MM.1S (cell line): ENCODE results near the gene CD84.

Experiments used
- DNase-seq: peaks from one replicate; pipeline ENCODE4 v3.0.0-alpha.2; 2015
- H2AFZ ChIP-seq: fragments of 300-600 bp; sonication (generic); 2 replicates; pipeline ENCODE4 v1.6.0; 2016; ENCODE audit warnings: antibody characterized with exemption, low read length
- H3F3A ChIP-seq: fragments of 300-600 bp; sonication (generic); 2 replicates; pipeline ENCODE4 v1.6.1; 2016; ENCODE audit warnings: mild to moderate bottlenecking, antibody characterized with exemption, low read length, moderate library complexity, mixed read lengths; ENCODE audit not compliant: insufficient read depth
- H3K27ac ChIP-seq: fragments of 300-600 bp; sonication (generic); 2 replicates; pipeline ENCODE4 v1.5.1; 2016; ENCODE audit warnings: mild to moderate bottlenecking, low read length
- H3K27me3 ChIP-seq: fragments of 300-600 bp; sonication (generic); replicated peaks from 2 replicates; pipeline ENCODE4 v1.6.0; 2016; ENCODE audit warnings: low read length; ENCODE audit not compliant: insufficient read depth
- H3K36me3 ChIP-seq: fragments of 300-600 bp; sonication (generic); replicated peaks from 2 replicates; pipeline ENCODE4 v1.6.1; 2016; ENCODE audit warnings: mild to moderate bottlenecking, low read length, mixed read lengths; ENCODE audit not compliant: insufficient read depth
- H3K4me1 ChIP-seq: fragments of 300-600 bp; sonication (generic); 2 replicates; pipeline ENCODE4 v1.6.1; 2016; ENCODE audit warnings: low read length, mixed read lengths
- H3K4me2 ChIP-seq: fragments of 300-600 bp; sonication (generic); 2 replicates; pipeline ENCODE4 v1.6.0; 2016; ENCODE audit warnings: low read depth, low read length
- H3K4me3 ChIP-seq: fragments of 300-600 bp; sonication (generic); 2 replicates; pipeline ENCODE4 v1.5.1; 2016; ENCODE audit warnings: low read length, mixed read lengths
- H3K79me2 ChIP-seq: fragments of 300-600 bp; sonication (generic); 2 replicates; pipeline ENCODE4 v1.6.1; 2016; ENCODE audit warnings: mixed run types, low read length, mixed read lengths
- H3K9ac ChIP-seq: fragments of 300-600 bp; sonication (generic); 2 replicates; pipeline ENCODE4 v1.6.1; 2016; ENCODE audit warnings: low read length, mixed read lengths
- H3K9me2 ChIP-seq: fragments of 300-600 bp; sonication (generic); replicated peaks from 2 replicates; pipeline ENCODE4 v1.6.1; 2016; ENCODE audit warnings: mild to moderate bottlenecking, low read length, mixed read lengths; ENCODE audit not compliant: insufficient read depth
- H3K9me3 ChIP-seq: fragments of 300-600 bp; sonication (generic); replicated peaks from 2 replicates; pipeline ENCODE4 v1.6.1; 2016; ENCODE audit warnings: mild to moderate bottlenecking, low read length, mixed read lengths; ENCODE audit not compliant: insufficient read depth
- H4K20me1 ChIP-seq: fragments of 300-600 bp; sonication (generic); 2 replicates; pipeline ENCODE4 v1.6.1; 2016; ENCODE audit warnings: mild to moderate bottlenecking, low read length, moderate library complexity, mixed read lengths; ENCODE audit not compliant: insufficient read depth
- EZH2 ChIP-seq: fragments of 300-600 bp; sonication (generic); optimal IDR thresholded peaks from 2 replicates; pipeline ENCODE3; 2017; ENCODE audit warnings: low read depth, mild to moderate bottlenecking, antibody characterized with exemption, low read length, mixed read lengths
- EZH2phosphoT487 ChIP-seq: fragments of 300-600 bp; sonication (generic); IDR thresholded peaks from 2 replicates; pipeline ENCODE4 v1.6.1; 2018; ENCODE audit warnings: antibody characterized with exemption, low read length
- TF ChIP-seq, protein P1 (sequence below): fragments of 300-600 bp; sonication (generic); IDR thresholded peaks from 2 replicates; pipeline ENCODE4 v1.5.1; 2016; ENCODE audit warnings: antibody characterized with exemption, low read length, mixed read lengths

CD84 gene

DNA sequence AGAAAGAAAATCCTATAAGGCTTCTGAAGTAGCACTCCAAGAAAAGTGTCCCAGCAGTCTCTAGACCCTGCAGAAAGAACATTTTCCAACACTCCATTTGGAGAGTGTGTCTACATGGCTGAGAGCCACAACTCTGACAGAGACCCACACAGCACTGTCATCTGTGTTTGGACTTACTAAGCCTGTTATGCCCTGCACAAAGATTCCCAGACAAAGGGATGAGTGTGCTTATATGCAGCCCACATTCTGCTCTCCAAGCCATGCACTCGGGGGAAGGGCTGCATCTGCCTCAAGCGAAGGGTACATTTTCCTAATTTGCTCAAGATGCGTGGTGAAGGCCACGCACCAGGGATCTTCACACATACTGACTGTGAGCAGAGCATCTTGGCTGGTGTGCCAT lies 31.9 kb downstream of the CD84 start:
- no peak overlapping the region for H3K4me2 ChIP-seq
- no peaks in the 10 kb centered on the region for H3F3A ChIP-seq
- no peaks in the 10 kb centered on the region for H3K79me2 ChIP-seq
- H3K4me3 ChIP-seq: no peak overlapping the region
- H3K4me1 ChIP-seq: no peaks in the 10 kb centered on the region
- no peak for DNase-seq
- no peaks in the 10 kb centered on the region for H4K20me1 ChIP-seq
- H3K27ac ChIP-seq: no peak overlapping the region
- no peak overlapping the region for H2AFZ ChIP-seq
- no peaks in the 10 kb centered on the region for H3K36me3 ChIP-seq
- H3K9me2 ChIP-seq: no peaks in the 10 kb centered on the region
- H3K9ac ChIP-seq: no peak overlapping the region
- H3K27me3 ChIP-seq: no peaks in the 10 kb centered on the region
- no peak for TF ChIP-seq EZH2phosphoT487
- no peak for TF ChIP-seq EZH2
- H3K9me3 ChIP-seq: no peaks in the 10 kb centered on the region

DNA sequence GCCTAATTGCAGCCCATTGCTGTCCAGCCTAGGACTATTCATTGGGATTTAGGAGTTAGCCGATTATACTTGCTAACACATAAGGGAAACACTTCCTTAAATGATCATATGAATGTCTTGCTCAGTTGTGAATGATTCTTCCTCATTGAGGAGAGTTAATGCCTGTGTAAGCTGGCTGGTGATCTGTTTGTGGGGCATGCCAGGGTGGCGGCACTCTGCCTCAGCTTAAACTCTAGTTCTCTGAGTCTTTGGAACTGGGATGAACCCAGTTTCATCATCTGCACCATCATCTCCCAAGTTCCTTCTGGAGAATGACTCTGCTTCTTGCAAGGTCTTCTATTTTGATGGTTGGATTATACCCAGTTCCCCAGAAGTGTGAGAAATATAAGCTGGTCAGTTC lies 32.4 kb downstream of the CD84 start:
- Histone ChIP-seq H3K27me3 (no peaks in the 10 kb centered on the region), H3K9ac (no peak overlapping the region), H3K9me2 (no peaks in the 10 kb centered on the region), H4K20me1 (no peaks in the 10 kb centered on the region), H3K4me3 (no peak overlapping the region), H2AFZ (no peak overlapping the region), H3K36me3 (no peaks in the 10 kb centered on the region), H3K79me2 (no peaks in the 10 kb centered on the region), H3F3A (no peaks in the 10 kb centered on the region), H3K4me2 (no peak overlapping the region), H3K27ac (no peak overlapping the region), H3K9me3 (no peaks in the 10 kb centered on the region), H3K4me1 (no peaks in the 10 kb centered on the region)
- DNase-seq: no peak
- TF ChIP-seq, protein P1, sequence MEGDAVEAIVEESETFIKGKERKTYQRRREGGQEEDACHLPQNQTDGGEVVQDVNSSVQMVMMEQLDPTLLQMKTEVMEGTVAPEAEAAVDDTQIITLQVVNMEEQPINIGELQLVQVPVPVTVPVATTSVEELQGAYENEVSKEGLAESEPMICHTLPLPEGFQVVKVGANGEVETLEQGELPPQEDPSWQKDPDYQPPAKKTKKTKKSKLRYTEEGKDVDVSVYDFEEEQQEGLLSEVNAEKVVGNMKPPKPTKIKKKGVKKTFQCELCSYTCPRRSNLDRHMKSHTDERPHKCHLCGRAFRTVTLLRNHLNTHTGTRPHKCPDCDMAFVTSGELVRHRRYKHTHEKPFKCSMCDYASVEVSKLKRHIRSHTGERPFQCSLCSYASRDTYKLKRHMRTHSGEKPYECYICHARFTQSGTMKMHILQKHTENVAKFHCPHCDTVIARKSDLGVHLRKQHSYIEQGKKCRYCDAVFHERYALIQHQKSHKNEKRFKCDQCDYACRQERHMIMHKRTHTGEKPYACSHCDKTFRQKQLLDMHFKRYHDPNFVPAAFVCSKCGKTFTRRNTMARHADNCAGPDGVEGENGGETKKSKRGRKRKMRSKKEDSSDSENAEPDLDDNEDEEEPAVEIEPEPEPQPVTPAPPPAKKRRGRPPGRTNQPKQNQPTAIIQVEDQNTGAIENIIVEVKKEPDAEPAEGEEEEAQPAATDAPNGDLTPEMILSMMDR: no peak
- TF ChIP-seq EZH2phosphoT487: no peak
- TF ChIP-seq EZH2: no peak

DNA sequence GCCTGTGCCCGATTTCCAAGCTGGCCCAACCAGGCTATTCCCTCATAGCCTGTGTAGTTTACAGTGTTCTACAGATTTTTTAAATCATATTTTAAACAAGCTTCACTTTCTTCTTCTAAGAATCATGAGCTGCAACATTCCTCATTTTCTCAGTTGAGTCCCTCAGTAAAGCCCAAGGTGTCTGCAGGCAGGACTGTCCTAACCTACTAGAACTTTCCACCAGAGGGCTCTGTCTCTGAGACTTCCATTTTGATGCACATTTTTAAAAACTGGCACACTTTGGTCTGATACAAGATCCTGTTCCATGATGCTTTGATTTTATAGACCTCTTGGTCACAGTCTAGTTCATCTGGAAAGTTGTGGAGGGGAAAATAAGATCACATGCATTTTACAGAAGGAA lies 34.6 kb downstream of the CD84 start:
- Histone ChIP-seq H3K4me2 (no peak overlapping the region), H3K27me3 (no peaks in the 10 kb centered on the region), H3K4me3 (no peak overlapping the region), H3K9me2 (no peaks in the 10 kb centered on the region), H4K20me1 (no peaks in the 10 kb centered on the region), H3F3A (peaks cover 13% of the 10 kb centered on the region), H2AFZ (no peak overlapping the region; the same call in 1 of the 2 replicates), H3K9ac (no peak overlapping the region), H3K36me3 (no peaks in the 10 kb centered on the region), H3K9me3 (no peaks in the 10 kb centered on the region), H3K27ac (no peak overlapping the region), H3K79me2 (no peaks in the 10 kb centered on the region), H3K4me1 (peaks cover 15% of the 10 kb centered on the region)
- no peak for TF ChIP-seq EZH2phosphoT487
- TF ChIP-seq, protein P1: peak; percentile 74
- no peak for TF ChIP-seq EZH2
- peak; percentile 38 for DNase-seq

DNA sequence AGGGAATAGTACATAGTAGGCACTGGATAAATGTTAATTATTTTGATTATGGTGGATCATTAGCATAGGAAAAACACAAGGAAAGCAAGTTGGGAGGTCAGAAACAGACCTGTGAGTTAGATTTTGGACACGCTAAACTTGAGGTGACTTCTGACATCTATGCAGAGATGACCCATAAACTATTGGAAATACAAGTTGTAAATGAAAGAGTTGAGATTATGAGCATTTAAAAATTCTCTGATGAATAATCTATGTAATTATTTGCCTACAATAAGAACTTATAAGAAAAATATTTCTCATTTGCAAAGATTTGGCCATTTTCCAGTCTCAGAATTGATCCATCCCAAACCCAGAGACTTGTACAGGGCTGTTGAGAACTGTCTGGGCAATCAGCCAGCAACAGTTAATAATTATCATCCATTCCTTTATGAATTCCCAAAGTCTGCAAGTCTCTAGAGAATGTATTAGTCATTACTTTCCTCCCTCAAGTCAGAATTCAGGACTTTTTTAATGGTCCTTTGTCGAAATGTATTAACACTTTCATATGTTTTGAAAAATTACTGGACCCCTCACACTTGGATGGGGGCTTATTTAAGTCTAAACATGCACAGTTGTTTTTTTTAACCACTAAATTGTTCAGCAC lies 36.9 kb downstream of the CD84 start:
- H3K27ac ChIP-seq: no peak overlapping the region
- H3K36me3 ChIP-seq: no peaks in the 10 kb centered on the region
- H3K9me3 ChIP-seq: no peaks in the 10 kb centered on the region
- no peaks in the 10 kb centered on the region for H3K79me2 ChIP-seq
- peaks cover 26% of the 10 kb centered on the region for H3K4me1 ChIP-seq
- H3K4me2 ChIP-seq: no peak overlapping the region
- H3K27me3 ChIP-seq: no peaks in the 10 kb centered on the region
- no peaks in the 10 kb centered on the region for H4K20me1 ChIP-seq
- no peaks in the 10 kb centered on the region for H3K9me2 ChIP-seq
- H3K4me3 ChIP-seq: no peak overlapping the region
- TF ChIP-seq EZH2 (no peak), EZH2phosphoT487 (no peak)
- TF ChIP-seq, protein P1: no peak
- DNase-seq: no peak
- 0 out of 2 replicates have a peak overlapping the region, but pooled peaks have one; percentile 0 for H2AFZ ChIP-seq
- H3K9ac ChIP-seq: no peak overlapping the region
- peaks cover 14% of the 10 kb centered on the region for H3F3A ChIP-seq
